Common myeloid progenitor, CD34-positive (primary cell): ENCODE measurements around the gene CLRN1.

Source experiments
- CTCF ChIA-PET: fragments of 350-600 bp; sonication (Branson Sonifier 250); formaldehyde crosslinking; loops from one replicate; lab custom pipeline; 2021; ENCODE audit warnings: antibody characterized with exemption; lab: Charles Lee
- POLR2A ChIA-PET: fragments of 350-600 bp; sonication (Branson Sonifier 250); formaldehyde crosslinking; loops from one replicate; lab custom pipeline; 2021; ENCODE audit warnings: antibody characterized with exemption; lab: Charles Lee
- DNase-seq, 3 donors: peaks; one replicate each; pipeline versions ENCODE4 v3.0.0 to v3.0.0-alpha.2; 2013
- H3K27ac ChIP-seq, 2 experiments: 1 replicate in 1 of 2; 2 replicates in 1 of 2; pipeline ENCODE4 v1.7.0; 2013; ENCODE audit warnings: inconsistent platforms in 2 of 2, low read length in 2 of 2, mild to moderate bottlenecking in 2 of 2, low read depth in 1 of 2, moderate library complexity in 1 of 2; ENCODE audit not compliant: severe bottlenecking in 2 of 2, insufficient read depth in 1 of 2, poor library complexity in 1 of 2
- H3K27me3 ChIP-seq, 5 experiments: replicated peaks in 2 of 5; 1 replicate in 3 of 5; 2 replicates in 2 of 5; pipeline versions ENCODE4 v1.6.1 to v1.7.0; 2013; ENCODE audit warnings: low read length in 4 of 5, mild to moderate bottlenecking in 2 of 5, moderate library complexity in 2 of 5, inconsistent platforms in 1 of 5; ENCODE audit not compliant: insufficient read depth in 5 of 5, control insufficient read depth in 4 of 5
- H3K36me3 ChIP-seq, 4 experiments: 1 replicate in 2 of 4; 2 replicates in 2 of 4; pipeline versions ENCODE4 v1.6.1 to v1.7.0; 2013; ENCODE audit warnings: low read length in 3 of 4, control low read depth in 1 of 4, mild to moderate bottlenecking in 1 of 4; ENCODE audit not compliant: control insufficient read depth in 4 of 4, insufficient read depth in 4 of 4
- H3K4me1 ChIP-seq, 4 experiments: 1 replicate in 3 of 4; 2 replicates in 1 of 4; pipeline versions ENCODE4 v1.6.1 to v1.7.1; 2013; ENCODE audit warnings: low read length in 3 of 4, mild to moderate bottlenecking in 3 of 4, control low read depth in 1 of 4, inconsistent platforms in 1 of 4, moderate library complexity in 1 of 4; ENCODE audit not compliant: control insufficient read depth in 4 of 4, insufficient read depth in 4 of 4; ENCODE audit errors: control extremely low read depth in 1 of 4
- H3K4me3 ChIP-seq, 7 experiments: 1 replicate in 4 of 7; 2 replicates in 3 of 7; pipeline versions ENCODE4 v1.5.1 to v1.7.0; 2013; ENCODE audit warnings: mild to moderate bottlenecking in 7 of 7, low read length in 6 of 7, moderate library complexity in 6 of 7, inconsistent platforms in 2 of 7, low read depth in 2 of 7, control low read depth in 1 of 7; ENCODE audit not compliant: insufficient read depth in 4 of 7, control insufficient read depth in 1 of 7; ENCODE audit errors: extremely low read depth in 1 of 7
- H3K9me3 ChIP-seq, 5 experiments: 1 replicate in 4 of 5; 2 replicates in 1 of 5; pipeline versions ENCODE4 v1.6.1 to v1.7.1; 2013; ENCODE audit warnings: low read length in 4 of 5, mild to moderate bottlenecking in 2 of 5, inconsistent platforms in 1 of 5, low read depth in 1 of 5, moderate library complexity in 1 of 5; ENCODE audit not compliant: control insufficient read depth in 4 of 5, insufficient read depth in 2 of 5; ENCODE audit errors: control extremely low read depth in 1 of 5
- WGBS: methylation state at CpG from one replicate; pipeline ENCODE4 v1.1.5; 2013; ENCODE audit not compliant: insufficient coverage; 5-methylcytosine and 5-hydroxymethylcytosine counted together

The CLRN1 gene

DNA sequence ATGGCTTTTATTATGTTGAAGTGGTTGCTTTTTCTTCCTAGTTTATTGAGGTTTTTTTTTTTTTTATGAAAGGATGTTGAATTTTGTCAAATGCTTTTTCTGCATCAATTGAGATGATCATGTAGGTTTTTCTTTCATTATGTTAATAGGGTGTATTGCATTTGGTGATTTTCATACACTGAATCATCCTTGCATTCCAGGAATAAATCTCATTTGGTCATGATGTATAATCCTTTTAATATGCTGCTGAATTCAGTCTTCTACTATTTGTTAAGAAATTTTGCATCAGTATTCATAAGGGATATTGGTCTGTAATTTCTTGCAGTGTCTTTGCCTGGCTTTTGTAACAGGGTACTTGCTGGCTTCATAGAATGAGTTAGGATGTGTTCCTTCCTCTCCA is 11.5 kb upstream of the CLRN1 start:
- H3K36me3 ChIP-seq: no peaks in the 10 kb centered on the region
- peaks cover 0 to 3% (median 0%) of the 10 kb centered on the region in 5 experiments for H3K9me3 ChIP-seq
- peaks cover 0 to 12% (median 9%) of the 10 kb centered on the region in 4 experiments for H3K4me1 ChIP-seq
- POLR2A ChIA-PET: no interaction called here
- no peak overlapping the region for H3K27ac ChIP-seq
- no peak for DNase-seq
- H3K27me3 ChIP-seq: no peaks in the 10 kb centered on the region
- no peak overlapping the region for H3K4me3 ChIP-seq
- CTCF ChIA-PET: no interaction called here

DNA sequence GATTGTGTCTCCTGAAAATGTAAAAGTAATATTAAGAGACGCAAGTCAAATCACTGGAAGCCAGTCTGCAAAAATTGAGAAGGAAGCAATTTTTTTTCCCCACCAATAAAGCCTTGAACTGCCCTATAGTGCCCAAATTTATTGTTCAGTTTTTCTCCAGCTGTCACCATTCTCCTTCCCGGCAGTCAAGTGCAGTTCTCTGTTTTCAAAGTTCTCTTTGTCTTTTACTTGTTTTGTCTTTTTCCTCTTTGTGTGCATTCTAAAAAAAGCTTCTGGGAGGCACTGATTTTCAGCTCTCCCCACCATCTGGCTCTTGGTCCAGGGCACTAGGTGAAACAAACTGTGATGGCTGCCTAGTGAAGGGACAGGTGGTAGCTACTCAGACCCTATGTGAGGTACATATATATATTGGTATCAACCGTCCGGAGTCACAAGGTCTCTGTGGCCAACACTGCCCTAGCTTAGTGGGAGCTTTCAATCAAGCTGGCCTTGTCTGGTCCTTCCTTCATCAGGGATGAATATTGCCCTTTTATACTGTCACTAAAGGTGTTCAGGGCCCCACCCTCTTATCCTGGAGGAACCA is 6.1 kb upstream of the CLRN1 start:
- Histone ChIP-seq H3K9me3 (no peaks in the 10 kb centered on the region), H3K27me3 (no peaks in the 10 kb centered on the region), H3K36me3 (no peaks in the 10 kb centered on the region), H3K4me3 (no peak overlapping the region), H3K4me1 (no peaks in the 10 kb centered on the region), H3K27ac (no peak overlapping the region)
- no peak for DNase-seq
- ChIA-PET POLR2A (no interaction called here), CTCF (interaction anchor here (1.1 kb wide), 1 partner anchor 13 kb away, joined by 3 read pairs; no protein-coding TSS in a partner anchor)
- 100% methylated on average over 4 of the region's 4 CpGs for WGBS

DNA sequence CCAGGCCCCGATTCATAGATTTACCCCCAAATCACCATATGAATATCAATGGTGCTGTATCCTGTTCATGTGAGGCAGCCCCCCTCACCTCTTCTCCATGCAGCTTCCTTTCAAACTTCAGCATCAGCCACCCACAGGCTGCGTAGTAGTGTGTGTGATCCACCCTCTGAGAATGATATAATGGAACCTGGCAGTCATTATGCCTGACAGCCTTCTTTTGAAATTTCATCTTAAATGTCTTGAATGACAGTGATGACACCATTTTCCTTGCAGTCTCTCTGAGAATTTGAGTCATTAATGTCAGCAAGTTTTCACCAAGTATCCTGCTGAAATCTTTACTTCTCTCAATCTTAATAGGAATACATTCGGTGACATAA is 3.5 kb upstream of the CLRN1 start:
- H3K4me1 ChIP-seq: no peaks in the 10 kb centered on the region
- no peak for DNase-seq
- POLR2A ChIA-PET: no interaction called here
- H3K9me3 ChIP-seq: no peaks in the 10 kb centered on the region
- CTCF ChIA-PET: no interaction called here
- no peak overlapping the region for H3K27ac ChIP-seq
- WGBS: 95% methylated on average over 2 of the region's 3 CpGs
- no peaks in the 10 kb centered on the region for H3K36me3 ChIP-seq
- H3K27me3 ChIP-seq: no peaks in the 10 kb centered on the region
- H3K4me3 ChIP-seq: no peak overlapping the region

DNA sequence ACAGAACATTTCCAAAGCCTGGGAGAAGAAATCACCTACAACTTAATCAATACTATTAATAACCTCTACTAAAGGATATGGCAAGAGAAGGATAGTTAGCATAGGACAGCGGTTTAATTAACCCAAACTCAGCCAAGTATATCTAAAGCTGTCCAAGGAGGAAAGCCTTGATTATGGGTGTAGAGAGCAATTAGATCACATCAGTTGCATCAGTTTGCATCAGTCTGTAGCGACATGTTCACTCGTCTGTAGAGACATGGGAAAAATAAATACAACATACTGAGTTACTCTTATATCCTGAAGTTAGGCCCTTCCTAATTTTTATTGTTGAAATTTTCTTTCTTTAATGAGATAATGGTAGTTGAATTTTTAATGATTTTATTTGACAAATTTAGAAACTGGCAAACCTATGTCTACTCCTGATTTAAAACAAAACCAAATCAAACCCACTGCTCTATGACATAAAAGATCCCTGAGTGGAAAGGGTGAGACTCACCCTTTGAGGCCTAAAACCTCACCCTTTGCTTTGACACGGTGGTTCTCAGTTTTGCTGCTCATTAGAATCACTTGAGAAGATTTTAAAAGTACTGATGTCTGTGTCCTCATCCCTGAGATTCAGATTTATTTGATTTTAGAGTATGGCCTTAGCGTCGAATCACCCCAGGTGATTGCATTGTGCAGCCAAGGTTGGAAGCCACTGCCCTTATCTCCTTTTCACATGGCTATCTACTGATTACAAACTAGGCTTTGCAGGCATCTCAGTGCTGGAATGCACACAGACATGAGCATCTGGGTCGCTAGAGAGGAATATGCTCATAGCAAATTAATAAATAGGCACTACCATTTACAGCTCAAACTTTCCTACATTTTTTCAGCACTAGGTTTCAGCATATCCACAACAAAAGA is 2.8 kb upstream of the CLRN1 start:
- Histone ChIP-seq H3K27me3 (no peaks in the 10 kb centered on the region), H3K4me1 (no peaks in the 10 kb centered on the region), H3K4me3 (no peak overlapping the region), H3K36me3 (no peaks in the 10 kb centered on the region), H3K27ac (no peak overlapping the region), H3K9me3 (no peaks in the 10 kb centered on the region)
- 94% methylated on average over 4 of the region's 7 CpGs for WGBS
- no peak for DNase-seq
- POLR2A ChIA-PET: no interaction called here
- CTCF ChIA-PET: no interaction called here

DNA sequence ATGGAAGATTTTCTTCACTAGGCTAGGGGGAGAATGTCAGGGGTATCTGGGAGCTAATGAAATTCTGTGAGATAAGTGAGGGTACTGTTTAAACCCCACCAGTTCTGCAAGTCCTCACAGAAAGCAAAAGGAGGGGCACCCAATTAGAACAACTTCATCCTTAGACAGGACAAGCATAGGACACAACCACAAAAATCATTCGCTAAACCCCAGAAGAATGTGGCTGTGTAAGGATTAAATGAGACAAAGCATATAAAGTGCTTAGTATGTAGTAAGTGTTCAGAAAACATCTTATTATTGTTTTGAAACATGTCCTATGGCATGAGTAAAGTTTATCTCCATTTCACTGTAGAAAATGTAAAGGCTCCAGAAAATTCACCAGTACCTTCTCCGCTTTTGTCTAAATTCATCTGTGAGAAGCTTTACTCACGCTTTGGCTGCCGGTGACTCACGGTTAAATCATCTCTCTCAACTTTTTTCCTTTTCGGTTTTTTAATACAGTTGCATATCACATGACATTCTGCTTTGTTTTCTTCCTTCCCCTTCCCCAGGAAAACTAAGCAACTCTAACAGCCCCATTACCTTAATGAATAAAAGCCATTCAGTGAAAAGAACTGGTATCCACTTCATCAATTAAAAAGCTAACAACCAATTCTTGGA is 1.7 kb downstream of the CLRN1 start:
- Histone ChIP-seq H3K27ac (no peak overlapping the region), H3K4me1 (no peaks in the 10 kb centered on the region), H3K4me3 (no peak overlapping the region), H3K9me3 (no peaks in the 10 kb centered on the region), H3K27me3 (no peaks in the 10 kb centered on the region), H3K36me3 (no peaks in the 10 kb centered on the region)
- no peak for DNase-seq
- WGBS: 66% methylated on average over 5 of the region's 6 CpGs
- CTCF ChIA-PET: interaction anchor here (0.6 to 1.6 kb wide), 2 partner anchors 34 to 404 kb away, joined by 3 to 4 read pairs; no protein-coding TSS in a partner anchor
- POLR2A ChIA-PET: interaction anchor here (0.6 kb wide), 1 partner anchor 43 kb away, joined by 3 read pairs; no protein-coding TSS in a partner anchor

DNA sequence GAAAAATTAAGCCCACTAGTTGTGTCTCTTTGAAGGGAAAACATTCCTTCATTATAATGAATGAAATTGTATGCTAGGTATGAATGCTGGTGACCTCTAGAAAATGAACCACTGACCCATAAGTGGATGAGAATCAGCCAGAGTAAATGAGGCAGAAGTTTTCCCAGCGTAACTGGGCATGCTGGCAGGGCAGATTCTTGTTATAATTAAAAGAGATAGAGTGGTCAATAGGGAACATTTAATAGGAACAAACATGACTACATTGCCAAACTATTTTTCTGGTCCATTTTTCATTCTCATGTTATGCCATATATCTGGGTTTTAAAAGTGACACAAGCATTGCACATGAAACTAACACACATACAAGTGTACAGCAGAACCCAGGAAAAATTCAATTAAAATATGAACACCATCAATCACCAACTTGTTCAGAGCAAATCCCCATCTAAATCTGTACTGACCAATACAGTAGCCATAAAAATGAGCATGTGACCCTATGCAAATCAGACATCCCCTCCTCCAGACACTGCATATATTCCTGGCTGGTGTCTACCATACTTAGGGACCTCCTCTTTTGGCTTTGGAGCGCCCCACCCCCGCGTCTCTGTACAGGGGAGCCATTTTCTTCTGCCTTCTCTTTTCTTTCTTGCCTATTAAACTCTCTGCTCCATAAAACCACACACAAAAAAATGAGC is 4.0 kb downstream of the CLRN1 start:
- Histone ChIP-seq H3K4me1 (no peaks in the 10 kb centered on the region), H3K36me3 (no peaks in the 10 kb centered on the region), H3K27ac (no peak overlapping the region), H3K4me3 (no peak overlapping the region), H3K9me3 (no peaks in the 10 kb centered on the region), H3K27me3 (no peaks in the 10 kb centered on the region)
- no CpG with 5 or more reads among the region's 4 CpGs for WGBS
- CTCF ChIA-PET: no interaction called here
- POLR2A ChIA-PET: no interaction called here
- no peak for DNase-seq
